Esophagus muscularis mucosa (tissue), 4 donors: ENCODE data around the gene OR9Q2. TPM values are rescaled to one million over a fixed set of nuclear protein-coding genes. Genes with fewer than 3 reads are reported as not detected.
"Not testable (repeated sequence)": the region's sequence is repeated elsewhere in the genome, so short reads cannot be mapped to it uniquely, and the experiment has no call there.

Source experiments
- DNase-seq: peaks from one replicate; pipeline ENCODE4 v3.0.0-alpha.2; 2017; ENCODE audit errors: extremely low spot score
- H3K27ac ChIP-seq, 4 donors: fragments of 200-600 bp; sonication (generic); replicated peaks in 1 of 4; 1 replicate in 3 of 4; 2 replicates in 1 of 4; pipeline ENCODE4 v1.5.1; 2016 to 2019; ENCODE audit warnings: mild to moderate bottlenecking in 1 of 4
- H3K27me3 ChIP-seq, 4 donors: fragments of 200-600 bp; sonication (generic); one replicate each; pipeline versions ENCODE4 v1.5.1 to v1.6.0; 2016 to 2019
- H3K36me3 ChIP-seq, 4 donors: fragments of 200-600 bp; sonication (generic); one replicate each; pipeline ENCODE4 v1.5.1; 2016 to 2019
- H3K4me1 ChIP-seq, 4 donors: fragments of 200-600 bp; sonication (generic); one replicate each; pipeline ENCODE4 v1.5.1; 2016 to 2019
- H3K4me3 ChIP-seq, 4 donors: fragments of 200-600 bp; sonication (generic); 1 replicate in 2 of 4; 2 replicates in 2 of 4; pipeline ENCODE4 v1.5.1; 2016 to 2019; ENCODE audit warnings: mild to moderate bottlenecking in 4 of 4, moderate library complexity in 1 of 4
- H3K9me3 ChIP-seq, 4 donors: fragments of 200-600 bp; sonication (generic); 1 replicate in 3 of 4; 2 replicates in 1 of 4; pipeline ENCODE4 v1.5.1; 2016 to 2019
- EP300 ChIP-seq: sonication (generic); formaldehyde crosslinking; IDR thresholded peaks from one replicate; pipeline ENCODE4 v1.6.1; 2017; ENCODE audit warnings: antibody characterized with exemption
- POLR2A ChIP-seq: fragments of 450-650 bp; IDR thresholded peaks from one replicate; pipeline ENCODE4 v1.6.1; 2017; ENCODE audit warnings: antibody characterized with exemption, moderate library complexity, mild to moderate bottlenecking, low read depth
- POLR2AphosphoS5 ChIP-seq, 2 donors: sonication (generic); formaldehyde crosslinking; IDR thresholded peaks; one replicate each; pipeline ENCODE4 v1.6.1; 2017; ENCODE audit warnings: antibody characterized with exemption in 2 of 2
- WGBS: methylation state at CpG from one replicate; pipeline ENCODE4 v1.1.5; 2018; 5-methylcytosine and 5-hydroxymethylcytosine counted together
- intact Hi-C: fragments of 100-400 bp; cut with DNase I; formaldehyde crosslinking; loops from one replicate; pipeline ENCODE4 v1.15.1; 2023
- total RNA-seq, 4 donors: library from RNA; depleted of rRNA; stranded (reverse); fragments of >200 nt; gene quantifications; one replicate each; pipeline versions ENCODE4 v1.1.0 to v1.2.1, GENCODE V29; 2016
- TF ChIP-seq, protein P1 (sequence below), 3 experiments: fragments of 200-600 bp in 2 of 3; fragments of 450-650 bp in 1 of 3; sonication (generic) in 2 of 3; IDR thresholded peaks; one replicate each; pipeline ENCODE4 v1.5.1; 2017 to 2019; ENCODE audit warnings: antibody characterized with exemption in 3 of 3, mild to moderate bottlenecking in 2 of 3, moderate library complexity in 1 of 3

The OR9Q2 gene
- total RNA-seq, 4 donors from 2014 or later: not detected

GRCh38 chr11:58192229-58192628, 3.4 kb downstream of the OR9Q2 start:
- Histone ChIP-seq H3K4me1 (no peaks in the 10 kb centered on the region), H3K27me3 (no peaks in the 10 kb centered on the region), H3K9me3 (peaks cover 0 to 6% (median 0%) of the 10 kb centered on the region in 4 donors), H3K36me3 (no peaks in the 10 kb centered on the region), H3K4me3 (no peak overlapping the region), H3K27ac (no peak overlapping the region)
- intact Hi-C loops: no loop called here
- WGBS: 76% methylated on average over 3 of the region's 3 CpGs
- TF ChIP-seq POLR2AphosphoS5 (IDR thresholded peaks at IDR 0.05) (no peak), EP300 (no peak), POLR2A (no peak)
- TF ChIP-seq, protein P1, sequence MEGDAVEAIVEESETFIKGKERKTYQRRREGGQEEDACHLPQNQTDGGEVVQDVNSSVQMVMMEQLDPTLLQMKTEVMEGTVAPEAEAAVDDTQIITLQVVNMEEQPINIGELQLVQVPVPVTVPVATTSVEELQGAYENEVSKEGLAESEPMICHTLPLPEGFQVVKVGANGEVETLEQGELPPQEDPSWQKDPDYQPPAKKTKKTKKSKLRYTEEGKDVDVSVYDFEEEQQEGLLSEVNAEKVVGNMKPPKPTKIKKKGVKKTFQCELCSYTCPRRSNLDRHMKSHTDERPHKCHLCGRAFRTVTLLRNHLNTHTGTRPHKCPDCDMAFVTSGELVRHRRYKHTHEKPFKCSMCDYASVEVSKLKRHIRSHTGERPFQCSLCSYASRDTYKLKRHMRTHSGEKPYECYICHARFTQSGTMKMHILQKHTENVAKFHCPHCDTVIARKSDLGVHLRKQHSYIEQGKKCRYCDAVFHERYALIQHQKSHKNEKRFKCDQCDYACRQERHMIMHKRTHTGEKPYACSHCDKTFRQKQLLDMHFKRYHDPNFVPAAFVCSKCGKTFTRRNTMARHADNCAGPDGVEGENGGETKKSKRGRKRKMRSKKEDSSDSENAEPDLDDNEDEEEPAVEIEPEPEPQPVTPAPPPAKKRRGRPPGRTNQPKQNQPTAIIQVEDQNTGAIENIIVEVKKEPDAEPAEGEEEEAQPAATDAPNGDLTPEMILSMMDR (IDR thresholded peaks at IDR 0.05): no peak
- no peak for DNase-seq

DNA sequence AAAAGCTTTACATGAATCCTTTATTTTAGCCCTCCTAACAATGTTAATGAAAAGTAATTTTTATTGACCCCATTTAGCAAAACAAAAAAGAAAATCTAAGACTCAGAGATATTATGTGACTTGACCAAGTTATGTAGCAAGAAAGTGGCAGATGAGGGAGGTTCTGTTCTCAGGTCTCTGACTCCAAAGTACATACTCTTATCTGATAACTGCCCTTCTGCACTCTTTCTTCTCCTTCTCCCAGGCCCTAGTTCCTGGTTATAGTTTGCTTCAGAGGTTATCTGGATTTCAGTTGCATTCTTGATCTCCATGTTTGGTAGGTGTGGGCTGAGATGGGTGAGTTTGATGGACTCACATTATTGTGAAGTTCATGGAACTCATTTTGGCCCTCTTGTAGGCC, 4.5 kb downstream of the OR9Q2 start:
- DNase-seq: no peak
- H3K4me3 ChIP-seq: no peak overlapping the region
- H3K27me3 ChIP-seq: no peaks in the 10 kb centered on the region
- H3K4me1 ChIP-seq: no peaks in the 10 kb centered on the region
- TF ChIP-seq POLR2AphosphoS5 (IDR thresholded peaks at IDR 0.05): no peak
- TF ChIP-seq POLR2A: no peak
- TF ChIP-seq, protein P1 (IDR thresholded peaks at IDR 0.05): no peak
- TF ChIP-seq EP300: no peak
- intact Hi-C loops: no loop called here
- no peaks in the 10 kb centered on the region for H3K36me3 ChIP-seq
- peaks cover 0 to 12% (median 5%) of the 10 kb centered on the region in 4 donors for H3K9me3 ChIP-seq
- H3K27ac ChIP-seq: no peak overlapping the region

GRCh38 chr11:58195939-58196338, 7.1 kb downstream of the OR9Q2 start:
- WGBS: 86% methylated on average over 2 of the region's 2 CpGs
- H3K4me1 ChIP-seq: no peaks in the 10 kb centered on the region
- intact Hi-C loops: no loop called here
- TF ChIP-seq, protein P1 (IDR thresholded peaks at IDR 0.05): no peak
- no peak for TF ChIP-seq POLR2A
- no peak for TF ChIP-seq EP300
- TF ChIP-seq POLR2AphosphoS5 (IDR thresholded peaks at IDR 0.05): no peak
- no peaks in the 10 kb centered on the region for H3K27me3 ChIP-seq
- no peaks in the 10 kb centered on the region for H3K36me3 ChIP-seq
- no peak overlapping the region for H3K4me3 ChIP-seq
- no peak for DNase-seq
- no peak overlapping the region for H3K27ac ChIP-seq
- peaks cover 0 to 12% (median 6%) of the 10 kb centered on the region in 4 donors for H3K9me3 ChIP-seq

GRCh38 chr11:58199271-58199670, 10.4 kb downstream of the OR9Q2 start:
- Histone ChIP-seq H3K27ac (no peak overlapping the region), H3K4me1 (no peaks in the 10 kb centered on the region), H3K27me3 (no peaks in the 10 kb centered on the region), H3K4me3 (no peak overlapping the region), H3K36me3 (no peaks in the 10 kb centered on the region), H3K9me3 (peaks cover 0 to 12% (median 6%) of the 10 kb centered on the region in 4 donors)
- DNase-seq: no peak
- TF ChIP-seq POLR2AphosphoS5 (IDR thresholded peaks at IDR 0.05) (no peak), EP300 (no peak), POLR2A (no peak)
- TF ChIP-seq, protein P1 (IDR thresholded peaks at IDR 0.05): no peak
- 59% methylated on average over 1 of the region's 1 CpG for WGBS
- intact Hi-C loops: no loop called here

- no peak for TF ChIP-seq EP300
- no peak for TF ChIP-seq POLR2A
- no peak for TF ChIP-seq POLR2AphosphoS5 (IDR thresholded peaks at IDR 0.05)
- TF ChIP-seq, protein P1 (IDR thresholded peaks at IDR 0.05): no peak
- Histone ChIP-seq H3K4me1 (no peaks in the 10 kb centered on the region), H3K36me3 (no peaks in the 10 kb centered on the region), H3K27ac (no peak within 1 kb of the TSS), H3K27me3 (no peaks in the 10 kb centered on the region), H3K9me3 (no peaks in the 10 kb centered on the region), H3K4me3 (no peak within 1 kb of the TSS)
- intact Hi-C loops: no loop called here
- no peak for DNase-seq
Observed at GRCh38 chr11:58204042-58204441, 15.2 kb downstream of the OR9Q2 start, which contains the start of gene OR1S2. Gene OR1S2 (minus strand): TSS chr11:58204142. CDS start chr11:58204142, 0 bp downstream.

GRCh38 chr11:58212420-58212819, 23.6 kb downstream of the OR9Q2 start, which contains the start of gene OR1S1:
Gene OR1S1 (plus strand): TSS chr11:58212720.
- WGBS: 78% methylated on average over 2 of the region's 2 CpGs
- DNase-seq, H3K27ac ChIP-seq, H3K4me3 ChIP-seq, H3K9me3 ChIP-seq, H3K27me3 ChIP-seq, intact Hi-C loops, H3K4me1 ChIP-seq, H3K36me3 ChIP-seq: not testable (repeated sequence)
